Right lobe of liver (tissue), 6 donors: ENCODE results near the gene PKP4. TPM values are rescaled to one million over a fixed set of nuclear protein-coding genes. Genes with fewer than 3 reads are reported as not detected.

Source experiments
- ATAC-seq, 4 donors: fragments of 200-7000 bp; cut with Tn5 transposase; one replicate each; pipeline ENCODE4 v1.9.1; 2020; ENCODE audit warnings: mild to moderate bottlenecking in 4 of 4, moderate library complexity in 4 of 4
- DNase-seq, 3 donors: peaks; one replicate each; pipeline ENCODE4 v3.0.0-alpha.2; 2020
- H3K27ac ChIP-seq, 3 donors: fragments of 200-600 bp; one replicate each; pipeline ENCODE4 v1.8.0; 2022
- H3K27me3 ChIP-seq, 2 donors: fragments of 200-600 bp; one replicate each; pipeline ENCODE4 v1.8.0; 2022
- H3K36me3 ChIP-seq, 4 donors: fragments of 200-600 bp; sonication (generic) in 1 of 4; one replicate each; pipeline versions ENCODE4 v1.5.1 to v1.8.0; 2017 to 2022; ENCODE audit warnings: control low read depth in 1 of 4
- H3K4me1 ChIP-seq, 4 donors: fragments of 200-600 bp; sonication (generic) in 1 of 4; one replicate each; pipeline versions ENCODE4 v1.5.1 to v1.8.0; 2017 to 2022; ENCODE audit warnings: control low read depth in 1 of 4
- H3K4me3 ChIP-seq, 3 donors: fragments of 200-600 bp; one replicate each; pipeline ENCODE4 v1.8.0; 2022
- H3K9me3 ChIP-seq, 4 donors: fragments of 200-600 bp; sonication (generic) in 1 of 4; one replicate each; pipeline versions ENCODE4 v1.5.1 to v1.8.0; 2017 to 2022; ENCODE audit warnings: control low read depth in 1 of 4
- CTCF ChIP-seq, 4 donors: fragments of 200-600 bp in 3 of 4; fragments of 450-650 bp in 1 of 4; IDR thresholded peaks; one replicate each; pipeline versions ENCODE4 v1.5.1 to v1.8.0; 2016 to 2022; ENCODE audit warnings: antibody characterized with exemption in 4 of 4, mild to moderate bottlenecking in 2 of 4
- POLR2A ChIP-seq: fragments of 450-650 bp; IDR thresholded peaks from one replicate; pipeline ENCODE4 v1.6.1; 2017; ENCODE audit warnings: antibody characterized with exemption, mild to moderate bottlenecking
- WGBS: methylation state at CpG from one replicate; pipeline ENCODE4 v1.1.6; 2018; ENCODE audit warnings: low coverage, low lambda C conversion rate; ENCODE audit not compliant: insufficient coverage; ENCODE audit errors: missing lambda C conversion rate; 5-methylcytosine and 5-hydroxymethylcytosine counted together
- intact Hi-C, 2 donors: fragments of 100-400 bp; cut with DNase I; formaldehyde crosslinking; loops; one replicate each; pipeline versions ENCODE4 v1.11.2 to v1.14.1; 2022
- total RNA-seq, 6 experiments: library from RNA; depleted of rRNA in 2 of 6; stranded (reverse); fragments of >200 nt in 2 of 6; fragmentation: NEBNext Ultra II Directional in 3 of 6; extraction: Animal tissue kit (Norgen Biotek cat#: 25700) in 3 of 6; gene quantifications; one replicate each; pipeline versions ENCODE4 v1.1.0 to v1.2.4, GENCODE V29; 2016 to 2023
- donor health status: DM: no; HTN: yes; CAD: no.
- donor health status: DM: no; HTN: no; CAD: no.
- donor health status: DM: no; HTN: no; CAD: no.
- donor health status: DM: no; HTN: yes; CAD: no.
- donor health status: DM: no; HTN: yes; CAD: no.

PKP4 gene
- total RNA-seq, 6 experiments from 2014 or later, result 27.2 to 41.6 (median 33.2) TPM

GRCh38 chr2:158459161-158460003 lies 2.6 kb downstream of the PKP4 start:
- H3K27ac ChIP-seq, result peak overlapping the region in 2 of 3 donors; percentile 90 to 94
- ATAC-seq (no peak), DNase-seq (no peak)
- 13% methylated on average over 9 of the region's 9 CpGs for WGBS
- intact Hi-C loops, result no loop called here
- TF ChIP-seq POLR2A, result no peak
- TF ChIP-seq CTCF (IDR thresholded peaks at IDR 0.05), result no peak
- H3K9me3 ChIP-seq, result no peaks in the 10 kb centered on the region
- peak overlapping the region in 2 of 3 donors; percentile 20 to 85 for H3K4me3 ChIP-seq
- H3K27me3 ChIP-seq, result no peaks in the 10 kb centered on the region
- H3K36me3 ChIP-seq, result no peaks in the 10 kb centered on the region
- H3K4me1 ChIP-seq, result peaks cover 0 to 19% (median 7%) of the 10 kb centered on the region in 4 donors

- H3K4me3 ChIP-seq, result no peak overlapping the region
- DNase-seq (no peak), ATAC-seq (no peak)
- H3K27me3 ChIP-seq, result no peaks in the 10 kb centered on the region
- no peak overlapping the region for H3K27ac ChIP-seq
- peaks cover 0 to 18% (median 7%) of the 10 kb centered on the region in 4 donors for H3K4me1 ChIP-seq
- intact Hi-C loops, result no loop called here
- WGBS, result 29% methylated on average over 3 of the region's 3 CpGs
- H3K9me3 ChIP-seq, result no peaks in the 10 kb centered on the region
- H3K36me3 ChIP-seq, result no peaks in the 10 kb centered on the region
- TF ChIP-seq CTCF (IDR thresholded peaks at IDR 0.05) (peak in 1 of 4 donors; percentile 12), POLR2A (no peak)
Observed at GRCh38 chr2:158460632-158461297, 4.0 kb downstream of the PKP4 start.

- Histone ChIP-seq H3K4me3 (no peak overlapping the region), H3K27me3 (no peaks in the 10 kb centered on the region), H3K4me1 (peaks cover 0 to 13% (median 5%) of the 10 kb centered on the region in 4 donors), H3K36me3 (no peaks in the 10 kb centered on the region), H3K9me3 (no peaks in the 10 kb centered on the region), H3K27ac (no peak overlapping the region)
- WGBS, result 88% methylated on average over 5 of the region's 6 CpGs
- no peak for TF ChIP-seq CTCF (IDR thresholded peaks at IDR 0.05)
- TF ChIP-seq POLR2A, result no peak
- no peak for ATAC-seq
- intact Hi-C loops, result no loop called here
- no peak for DNase-seq
Observed at GRCh38 chr2:158463496-158464095, 6.8 kb downstream of the PKP4 start.

- WGBS, result 63% methylated on average over 4 of the region's 4 CpGs
- Histone ChIP-seq H3K36me3 (no peaks in the 10 kb centered on the region), H3K27me3 (no peaks in the 10 kb centered on the region), H3K9me3 (no peaks in the 10 kb centered on the region), H3K4me1 (peaks cover 0 to 5% (median 0%) of the 10 kb centered on the region in 4 donors), H3K4me3 (no peak overlapping the region), H3K27ac (no peak overlapping the region)
- ATAC-seq, result peak in 3 of 4 donors; percentile 46 to 56 (median 48)
- TF ChIP-seq POLR2A (no peak), CTCF (IDR thresholded peaks at IDR 0.05) (peak; percentile 40 to 51 (median 42))
- no peak for DNase-seq
- intact Hi-C loops, result no loop called here
Observed at GRCh38 chr2:158464426-158465281, 7.9 kb downstream of the PKP4 start.
